ENCODE data around the gene TMEM245.
A peak's percentile ranks its signal among the peaks of the same experiment; 100 is the strongest.

TMEM245 gene

DNA sequence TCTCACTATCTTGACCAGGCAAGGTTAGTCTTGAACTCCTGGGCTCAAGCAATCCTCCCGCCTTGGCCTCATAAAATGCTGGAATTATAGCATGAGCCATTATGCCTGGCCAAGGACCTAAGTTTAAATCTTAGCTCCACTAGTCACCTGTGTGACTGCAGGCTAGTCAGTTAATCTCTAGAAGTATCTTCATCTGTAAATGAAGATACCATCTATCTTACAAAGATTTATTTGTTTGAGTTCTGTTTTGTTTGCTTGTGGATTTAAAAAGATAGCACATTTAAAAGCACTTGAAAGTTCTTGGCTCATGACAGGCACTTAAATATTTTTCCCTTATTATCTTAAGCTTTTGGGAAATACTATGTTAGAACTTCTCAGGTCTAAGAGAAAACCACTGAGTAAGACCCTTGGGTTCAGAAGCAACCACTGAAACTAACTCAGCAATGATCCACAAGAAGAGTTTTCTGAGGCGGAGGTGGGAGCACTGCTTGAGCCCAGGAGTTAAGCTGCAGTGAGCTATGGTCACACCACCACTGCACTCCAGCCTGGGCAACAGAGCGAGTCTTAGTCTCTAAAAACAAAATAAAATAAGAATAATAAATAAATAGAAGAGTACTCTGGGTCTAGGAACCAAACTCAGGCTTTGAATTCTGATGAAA lies 19.1 kb downstream of the TMEM245 start:
- DNase-seq = no peak

GRCh38 chr9:109098960-109099308 lies 20.8 kb downstream of the TMEM245 start:
- no peak for DNase-seq

DNA sequence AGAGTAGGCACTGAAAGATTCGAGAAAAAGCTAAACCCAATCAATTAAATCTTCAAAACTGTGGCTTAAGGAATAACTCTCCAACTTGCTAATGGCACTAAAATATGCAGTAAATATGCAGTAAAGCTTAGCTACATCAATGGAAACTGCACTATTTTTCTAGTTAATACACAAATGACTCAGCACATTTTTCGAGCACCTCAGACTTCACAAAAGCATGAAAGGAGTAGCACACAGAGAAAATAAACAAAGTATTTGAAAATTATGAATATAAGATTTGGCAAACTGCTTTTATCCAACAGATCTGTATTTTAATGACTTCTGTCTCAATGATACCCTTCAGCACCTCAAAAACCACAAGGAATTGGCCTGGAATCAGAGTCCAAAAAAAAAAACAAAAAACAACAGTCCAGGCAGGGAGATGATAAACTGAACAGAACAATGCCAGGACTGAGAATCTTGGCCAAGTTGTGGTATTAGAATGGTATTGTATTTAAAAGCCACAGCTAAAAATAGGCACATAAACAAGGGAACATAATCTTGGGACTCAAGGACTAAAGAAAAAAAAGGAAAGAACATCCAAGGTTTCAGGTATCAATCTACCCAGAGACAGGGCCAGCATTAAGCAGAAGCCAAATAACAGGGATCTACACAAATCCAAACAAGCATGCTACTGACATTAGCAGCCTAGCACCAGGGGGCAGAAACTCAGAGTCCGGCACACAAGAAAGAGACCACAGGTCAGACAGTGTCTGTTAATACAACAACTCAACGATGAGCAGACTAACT lies 21.4 kb downstream of the TMEM245 start:
- peak; percentile 12 for DNase-seq

- no peak for DNase-seq
Observed at GRCh38 chr9:109097146-109097545, 22.6 kb downstream of the TMEM245 start.

DNA sequence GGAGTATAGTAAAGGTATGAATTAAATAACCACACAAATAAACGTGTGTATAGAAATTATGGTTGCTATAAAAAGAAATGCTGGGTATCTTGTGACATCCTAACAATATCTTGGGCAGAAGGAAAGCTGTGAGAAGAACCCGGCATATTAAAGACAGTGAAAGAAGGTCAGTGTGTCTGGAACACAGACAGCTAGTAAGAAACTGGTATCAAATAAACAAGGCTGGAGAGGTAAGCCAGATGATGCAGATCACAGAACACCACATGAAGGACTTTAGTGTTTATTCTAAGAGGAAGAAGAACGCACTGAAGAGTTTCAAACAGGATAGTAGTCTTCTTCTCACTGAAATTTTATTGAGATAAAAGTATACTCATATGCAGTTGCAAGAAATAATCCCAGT lies 24.4 kb downstream of the TMEM245 start:
- no peak for DNase-seq

DNA sequence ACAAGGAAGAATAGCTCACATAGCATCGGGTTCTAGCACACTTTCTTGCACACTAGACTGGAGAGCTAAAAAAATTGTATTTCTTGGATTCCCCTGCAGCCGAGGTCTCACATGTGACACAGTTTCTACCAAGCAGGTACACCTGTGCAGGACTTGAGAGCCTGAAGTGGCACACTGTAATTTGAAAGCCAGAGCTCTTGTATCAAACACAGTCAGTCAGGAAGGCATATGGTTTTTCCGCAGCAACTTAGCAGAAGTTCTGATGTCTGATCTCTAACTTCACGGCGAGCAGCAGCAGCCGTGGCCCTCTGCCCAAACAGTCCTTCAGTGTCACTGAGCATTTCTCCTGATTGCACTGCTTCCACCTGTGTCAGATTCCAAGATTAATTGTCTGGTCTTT lies 25.5 kb downstream of the TMEM245 start:
- no peak for DNase-seq

- no peak for DNase-seq
Observed at GRCh38 chr9:109092587-109092986, 27.2 kb downstream of the TMEM245 start.

- no peak for DNase-seq
Observed at GRCh38 chr9:109092051-109092580, 27.6 kb downstream of the TMEM245 start.

DNA sequence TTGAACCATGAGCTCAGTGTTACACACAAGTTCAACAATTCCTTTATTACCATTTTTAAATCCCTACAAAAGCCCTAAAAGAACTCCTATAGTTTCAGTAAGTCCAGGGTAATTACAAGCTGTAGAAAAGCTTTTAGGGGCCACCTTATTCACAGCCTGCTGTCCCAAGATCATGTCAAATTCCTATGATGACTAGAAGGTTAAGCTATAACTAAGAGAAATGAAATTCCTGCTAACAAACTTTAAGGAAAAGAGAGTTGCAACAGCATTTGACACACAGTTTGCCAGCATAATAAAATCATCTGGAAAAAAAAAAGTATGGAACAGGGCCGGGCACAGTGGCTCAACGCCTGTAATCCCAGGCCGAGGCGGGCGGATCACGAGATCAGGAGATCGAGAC lies 31.5 kb downstream of the TMEM245 start:
- no peak for DNase-seq

DNA sequence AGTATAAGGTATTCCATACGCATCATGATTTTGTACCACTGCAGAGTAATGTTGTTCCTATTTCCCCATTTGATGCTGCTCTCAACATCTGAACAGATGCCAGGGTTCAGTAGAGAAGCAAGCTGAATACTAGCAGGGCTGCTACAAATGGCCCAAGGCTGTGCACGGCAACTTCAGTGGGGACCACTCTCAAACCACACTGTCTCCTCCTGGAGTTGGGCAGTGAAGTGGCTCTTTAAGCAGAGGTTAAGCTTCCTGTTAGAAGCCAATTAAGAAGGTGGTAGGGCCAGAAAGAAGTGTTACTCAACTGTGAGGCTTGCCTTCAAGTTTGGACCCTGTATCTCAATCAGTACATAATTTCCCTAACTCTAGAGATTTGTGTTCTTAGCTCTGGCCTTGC lies 32.0 kb downstream of the TMEM245 start:
- DNase-seq = no peak

DNA sequence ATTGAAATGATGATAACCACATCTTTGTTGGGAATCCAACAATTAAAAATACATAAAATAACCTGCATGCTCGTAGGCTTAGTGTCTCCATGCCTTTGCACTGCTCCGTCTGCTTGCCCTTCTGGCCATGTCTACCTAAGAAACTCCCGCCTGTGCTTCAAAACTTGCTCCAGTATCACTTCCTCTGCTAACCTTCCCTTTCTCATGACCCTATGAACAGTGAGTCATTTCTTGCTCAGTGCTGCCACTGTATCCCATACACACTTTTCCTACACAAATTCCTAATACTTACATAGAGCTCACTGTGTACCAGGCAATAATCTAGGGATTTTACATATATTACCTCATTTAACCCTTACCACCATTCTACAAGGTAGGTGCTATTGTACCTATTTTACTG lies 33.5 kb downstream of the TMEM245 start:
- no peak for DNase-seq

- DNase-seq = no peak
Observed at GRCh38 chr9:109085510-109085909, 34.2 kb downstream of the TMEM245 start.

DNA sequence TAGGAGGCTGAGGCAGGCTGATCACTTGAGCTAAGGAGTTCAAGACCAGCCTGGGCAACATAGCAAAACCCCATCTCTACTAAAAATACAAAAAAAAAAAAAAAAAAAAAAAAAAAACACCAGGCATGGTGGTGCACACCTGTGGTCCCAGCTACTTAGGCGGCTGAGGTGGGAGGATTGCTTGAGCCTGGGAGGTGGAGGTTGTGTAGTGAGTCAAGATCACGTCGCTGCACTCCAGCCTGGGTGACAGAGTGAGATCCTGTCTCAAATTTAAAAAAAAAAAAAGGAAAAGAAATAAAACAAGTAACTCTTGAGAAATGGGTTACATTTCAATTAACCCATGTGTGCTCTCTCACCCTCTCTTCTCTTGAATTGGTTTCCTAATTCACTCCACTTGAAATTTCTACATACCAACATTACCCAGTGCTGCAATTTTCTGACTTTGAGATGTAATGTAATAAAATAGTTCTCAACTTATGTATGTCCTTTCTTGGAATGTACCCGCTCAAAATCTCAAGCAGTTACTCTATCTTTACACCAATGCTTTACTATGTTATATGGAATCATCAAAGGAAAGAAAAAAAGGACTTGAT lies 35.8 kb downstream of the TMEM245 start:
- no peak for DNase-seq

DNA sequence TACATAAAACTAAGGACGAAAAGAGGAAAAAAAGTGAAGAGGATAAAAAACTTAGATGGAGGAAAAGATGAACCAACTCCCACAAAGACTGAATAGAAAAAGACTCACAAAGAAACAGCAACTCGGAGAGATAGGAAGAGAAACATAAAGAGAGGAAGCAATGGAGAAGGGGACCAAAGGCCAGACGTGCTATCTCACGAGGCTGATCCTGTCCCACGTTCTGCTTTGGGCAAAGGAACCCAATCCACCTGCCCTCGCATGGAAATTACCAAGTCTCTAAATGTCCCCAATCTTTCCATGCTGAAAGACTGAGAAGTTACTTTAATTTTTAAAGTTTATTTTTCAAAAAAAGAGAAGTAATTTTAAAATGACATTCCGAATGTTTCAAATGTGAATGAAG lies 36.6 kb downstream of the TMEM245 start:
- DNase-seq = no peak

DNA sequence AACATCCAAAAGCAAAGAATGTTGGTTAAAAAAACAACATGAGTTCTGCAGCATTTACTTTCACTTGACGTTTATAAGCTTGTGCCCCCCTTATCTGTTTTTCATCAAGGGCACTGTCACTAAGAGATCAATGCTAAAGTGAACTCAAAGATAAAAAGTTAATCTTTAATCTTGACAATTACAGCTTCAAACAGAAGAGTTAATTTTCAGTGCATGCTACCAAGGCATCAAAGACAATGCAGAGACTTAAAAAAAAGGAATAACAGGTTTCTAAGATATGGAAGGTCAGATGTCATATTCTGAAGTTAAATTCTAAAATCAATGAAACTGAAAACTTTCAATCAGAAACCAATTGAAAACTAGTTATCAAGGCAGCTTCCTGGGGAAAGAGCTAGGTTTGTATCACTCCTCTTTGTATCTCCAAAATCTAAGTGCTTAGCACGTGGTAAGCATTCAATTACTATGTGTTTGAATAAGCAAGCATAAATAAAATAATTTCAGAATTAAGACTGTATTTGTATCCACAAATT lies 37.6 kb downstream of the TMEM245 start:
- DNase-seq = no peak

- no peak for DNase-seq
Observed at GRCh38 chr9:109074236-109074889, 45.4 kb downstream of the TMEM245 start.

GRCh38 chr9:109072821-109073435 lies 46.8 kb downstream of the TMEM245 start:
- no peak for DNase-seq

- DNase-seq = no peak
Observed at GRCh38 chr9:109072133-109072692, 47.5 kb downstream of the TMEM245 start.

GRCh38 chr9:109068764-109069163 lies 51.0 kb downstream of the TMEM245 start:
- no peak for DNase-seq

DNA sequence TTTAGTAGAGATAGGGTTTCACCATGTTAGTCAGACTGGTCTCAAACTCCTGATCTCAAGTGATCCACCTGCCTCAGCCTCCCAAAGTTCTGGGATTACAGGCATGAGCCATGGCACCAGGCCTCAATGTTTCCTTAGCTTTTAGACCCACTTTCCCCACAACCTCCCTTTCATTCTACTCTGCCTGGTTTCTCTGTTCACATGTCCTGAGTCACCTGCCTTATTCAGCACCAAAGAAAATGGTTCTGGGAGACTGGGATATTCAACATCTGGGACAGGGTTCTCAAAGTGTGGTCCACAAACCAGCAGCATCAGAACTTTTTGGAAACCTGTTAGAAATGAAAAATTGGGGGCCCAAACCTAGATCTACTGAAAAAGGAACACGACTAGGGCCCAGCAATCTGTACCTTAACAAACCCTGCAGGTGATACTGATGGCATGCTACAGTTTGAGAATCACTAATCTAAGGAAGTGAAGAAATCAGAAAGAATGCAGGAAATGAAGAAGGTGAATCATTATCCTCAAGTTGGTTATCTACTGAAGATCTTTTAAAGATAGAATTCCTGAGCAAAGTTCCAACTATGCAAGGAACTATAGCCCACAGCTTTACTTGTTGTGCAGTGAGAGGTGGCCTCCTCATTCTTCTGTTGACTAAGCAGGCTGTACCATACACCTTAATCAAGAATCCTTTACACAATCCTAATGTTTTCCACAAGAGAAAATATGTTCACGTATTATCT lies 54.6 kb downstream of the TMEM245 start:
- no peak for DNase-seq

DNA sequence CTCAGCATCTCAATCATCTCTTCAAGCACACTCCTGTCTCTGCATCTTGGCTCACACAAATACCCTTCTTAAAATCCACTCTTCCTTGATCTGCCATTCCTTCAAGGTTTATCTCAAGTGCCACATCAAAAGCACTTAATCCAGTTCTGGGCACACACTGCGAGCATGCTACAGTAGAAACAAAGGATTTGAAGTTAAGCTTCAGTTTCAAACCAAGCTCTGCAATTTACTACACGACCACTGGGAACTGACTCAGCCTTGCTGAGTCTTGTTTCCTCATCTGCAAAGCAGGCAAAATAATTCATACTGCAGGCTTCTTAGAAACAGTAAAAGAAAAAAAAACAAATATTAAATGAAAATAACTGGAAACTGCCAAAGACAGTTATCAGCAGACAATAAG lies 56.0 kb downstream of the TMEM245 start:
- no peak for DNase-seq

DNA sequence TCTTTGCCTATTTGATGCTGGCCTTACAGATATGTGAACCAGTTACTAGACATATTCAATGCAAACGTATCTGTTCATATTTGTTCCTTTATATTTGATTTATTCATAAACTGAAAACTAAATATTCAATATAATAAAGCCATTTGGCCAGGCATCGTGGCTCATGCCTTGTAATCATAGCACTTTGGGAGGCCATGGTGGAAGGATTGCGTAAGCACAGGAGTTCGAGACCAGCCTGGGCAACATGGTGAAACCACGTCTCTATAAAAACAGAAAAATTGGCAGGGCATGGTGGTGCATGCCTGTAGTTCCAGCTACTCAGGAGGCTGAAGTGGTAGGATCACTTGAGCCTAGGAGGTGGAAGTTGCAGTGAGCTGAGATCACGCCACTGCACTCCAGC lies 57.2 kb downstream of the TMEM245 start:
- DNase-seq = no peak
